PFSK-1 (cell line): ENCODE data around the gene ZBTB32.

Experiments
- FOXP2 ChIP-seq: optimal IDR thresholded peaks from 2 replicates; pipeline ENCODE3; 2011; ENCODE audit warnings: borderline replicate concordance, control low read depth, inconsistent platforms; ENCODE audit not compliant: insufficient read depth; ENCODE audit errors: extremely low read length, extremely low read depth
- POLR2AphosphoS5 ChIP-seq: IDR thresholded peaks from 2 replicates; pipeline ENCODE4 v1.6.1; 2012; ENCODE audit warnings: low read depth, mild to moderate bottlenecking, control low read depth, low read length, moderate library complexity
- REST ChIP-seq, 2 experiments: IDR thresholded peaks; 2 replicates each; pipeline versions ENCODE4 v1.6.1 to v1.8.0; 2011 to 2012; ENCODE audit warnings: low read depth in 2 of 2, low read length in 2 of 2, control low read depth in 1 of 2, inconsistent platforms in 1 of 2, mild to moderate bottlenecking in 1 of 2, moderate library complexity in 1 of 2; ENCODE audit not compliant: insufficient read depth in 1 of 2

DNA sequence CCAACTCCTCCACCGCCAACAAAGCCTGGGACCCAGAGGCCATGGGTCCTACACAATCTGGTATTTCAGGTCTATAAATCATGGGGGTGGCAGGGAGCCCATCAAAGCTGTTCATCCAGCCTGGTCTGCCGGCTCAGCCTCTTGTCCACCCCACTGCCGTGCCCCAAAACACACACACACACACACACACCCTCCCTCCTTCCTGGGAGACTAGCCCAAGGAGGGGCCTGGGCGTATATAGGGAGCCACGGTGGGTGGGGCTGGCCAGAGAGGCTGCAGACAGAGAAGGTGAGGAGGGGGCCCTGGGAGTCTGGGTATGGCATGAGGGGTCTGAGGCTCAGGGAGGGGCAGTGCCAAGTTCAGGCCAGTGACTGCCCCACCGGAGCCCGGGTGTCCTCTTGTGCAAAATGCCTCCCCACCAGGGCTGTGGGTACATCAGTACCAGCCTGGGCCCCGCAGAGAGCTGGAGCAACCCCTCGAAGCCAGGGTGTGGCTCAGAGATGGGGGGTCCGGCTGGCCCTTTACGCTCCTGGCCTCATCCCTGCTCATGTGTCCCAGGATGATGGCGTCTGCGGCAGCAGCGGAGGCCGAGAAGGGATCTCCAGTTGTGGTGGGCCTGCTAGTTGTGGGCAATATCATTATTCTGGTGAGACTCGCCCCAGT lies 38.0 kb upstream of the ZBTB32 start, which contains the start of gene UPK1A:
- no peak for TF ChIP-seq POLR2AphosphoS5
- no peak for TF ChIP-seq REST (IDR thresholded peaks at IDR 0.05; ENCODE audit: insufficient read depth in 1 of 2, low read depth in 2 of 2, low read length in 2 of 2)
- no peak for TF ChIP-seq FOXP2
